Measurements from ENCODE around the gene CACNA1S.

CACNA1S gene

DNA sequence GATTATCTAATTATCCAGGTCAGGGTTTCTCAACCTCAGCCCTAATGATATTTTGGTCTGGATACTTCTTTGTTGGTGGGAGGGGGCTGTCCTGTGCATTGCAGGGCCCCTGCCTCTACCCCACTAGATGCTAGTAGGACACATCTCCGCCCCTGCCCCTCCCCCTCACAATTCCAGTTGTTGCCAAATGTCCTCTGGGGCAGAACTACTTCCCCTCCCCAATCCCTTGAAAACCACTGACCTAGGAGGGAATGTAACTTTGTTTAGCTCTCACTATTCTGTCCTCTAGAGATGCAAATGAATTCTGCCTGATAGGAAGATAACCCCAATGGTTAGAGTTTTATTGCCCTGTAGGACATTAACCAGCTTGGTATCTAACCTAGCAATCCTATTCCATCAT lies 8.1 kb downstream of the CACNA1S start:
- DNase-seq (ENCODE audit: low read depth): no peak
- H3K4me3 ChIP-seq (ENCODE audit: low read depth, low read length): no peak overlapping the region
- TF ChIP-seq, protein P1, sequence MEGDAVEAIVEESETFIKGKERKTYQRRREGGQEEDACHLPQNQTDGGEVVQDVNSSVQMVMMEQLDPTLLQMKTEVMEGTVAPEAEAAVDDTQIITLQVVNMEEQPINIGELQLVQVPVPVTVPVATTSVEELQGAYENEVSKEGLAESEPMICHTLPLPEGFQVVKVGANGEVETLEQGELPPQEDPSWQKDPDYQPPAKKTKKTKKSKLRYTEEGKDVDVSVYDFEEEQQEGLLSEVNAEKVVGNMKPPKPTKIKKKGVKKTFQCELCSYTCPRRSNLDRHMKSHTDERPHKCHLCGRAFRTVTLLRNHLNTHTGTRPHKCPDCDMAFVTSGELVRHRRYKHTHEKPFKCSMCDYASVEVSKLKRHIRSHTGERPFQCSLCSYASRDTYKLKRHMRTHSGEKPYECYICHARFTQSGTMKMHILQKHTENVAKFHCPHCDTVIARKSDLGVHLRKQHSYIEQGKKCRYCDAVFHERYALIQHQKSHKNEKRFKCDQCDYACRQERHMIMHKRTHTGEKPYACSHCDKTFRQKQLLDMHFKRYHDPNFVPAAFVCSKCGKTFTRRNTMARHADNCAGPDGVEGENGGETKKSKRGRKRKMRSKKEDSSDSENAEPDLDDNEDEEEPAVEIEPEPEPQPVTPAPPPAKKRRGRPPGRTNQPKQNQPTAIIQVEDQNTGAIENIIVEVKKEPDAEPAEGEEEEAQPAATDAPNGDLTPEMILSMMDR (conservative IDR thresholded peaks at IDR 0.05; ENCODE audit: low read depth, low read length): no peak

DNA sequence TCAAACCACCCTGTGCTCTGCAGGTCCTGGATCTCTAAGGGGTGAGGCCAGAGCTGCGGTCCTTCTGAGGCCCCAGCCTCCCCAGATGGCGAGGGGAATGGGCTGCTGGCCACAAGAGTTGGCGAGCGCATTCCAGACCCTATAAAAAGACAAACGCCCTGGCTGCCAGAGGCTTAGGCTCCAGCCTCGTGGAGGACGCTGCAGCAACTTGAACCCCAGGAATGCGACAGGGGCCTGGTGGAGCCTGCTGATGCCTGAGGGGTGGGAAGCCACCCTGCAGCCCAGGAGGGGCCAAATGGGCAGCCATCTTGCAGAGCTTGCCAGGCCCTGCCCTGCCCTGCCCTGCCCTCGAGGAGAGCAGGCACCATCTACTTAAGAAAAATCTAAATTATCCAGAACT lies 8.6 kb downstream of the CACNA1S start:
- H3K4me3 ChIP-seq (ENCODE audit: low read depth, low read length): no peak overlapping the region
- no peak for DNase-seq (ENCODE audit: low read depth)
- TF ChIP-seq, protein P1 (conservative IDR thresholded peaks at IDR 0.05; ENCODE audit: low read depth, low read length): no peak

DNA sequence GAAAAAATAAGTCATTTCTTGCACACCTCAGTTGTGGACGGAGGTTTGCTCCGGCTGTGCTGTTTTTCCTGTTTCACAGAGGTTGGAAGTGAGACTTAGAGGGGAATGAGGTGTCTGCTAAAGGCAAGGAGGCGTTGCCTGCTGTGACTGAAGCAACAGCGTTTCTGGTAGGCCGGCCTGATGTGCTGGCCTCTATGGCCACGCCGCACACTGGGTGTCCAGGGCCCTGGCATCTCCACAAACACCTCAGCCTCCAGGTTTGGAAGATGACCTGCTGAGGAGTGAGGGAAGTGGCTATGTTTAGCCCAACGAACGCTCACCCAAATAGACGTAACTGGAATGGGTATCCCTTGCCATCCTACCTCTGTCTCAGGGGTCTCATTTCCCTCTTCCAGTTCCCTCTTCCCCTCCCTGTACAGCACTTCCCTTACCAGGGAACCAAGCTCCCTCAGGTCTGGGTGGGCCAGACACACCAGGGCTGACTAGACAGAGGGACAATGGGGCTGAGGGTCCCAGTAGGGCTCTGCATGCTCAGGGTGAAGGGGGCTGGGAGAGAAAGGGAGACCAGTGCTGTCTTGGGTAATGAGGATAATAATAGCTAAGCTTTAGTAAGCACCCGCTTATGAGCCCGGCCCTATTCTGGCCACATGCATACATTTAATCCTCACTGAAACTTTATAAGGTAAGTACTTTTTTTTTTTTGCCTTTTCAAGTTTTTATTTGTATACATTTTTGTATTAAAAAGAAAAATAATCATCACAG lies 11.9 kb downstream of the CACNA1S start:
- H3K4me3 ChIP-seq (ENCODE audit: low read depth, low read length): no peak overlapping the region
- no peak for DNase-seq (ENCODE audit: low read depth)
- TF ChIP-seq, protein P1 (conservative IDR thresholded peaks at IDR 0.05; ENCODE audit: low read depth, low read length): no peak

DNA sequence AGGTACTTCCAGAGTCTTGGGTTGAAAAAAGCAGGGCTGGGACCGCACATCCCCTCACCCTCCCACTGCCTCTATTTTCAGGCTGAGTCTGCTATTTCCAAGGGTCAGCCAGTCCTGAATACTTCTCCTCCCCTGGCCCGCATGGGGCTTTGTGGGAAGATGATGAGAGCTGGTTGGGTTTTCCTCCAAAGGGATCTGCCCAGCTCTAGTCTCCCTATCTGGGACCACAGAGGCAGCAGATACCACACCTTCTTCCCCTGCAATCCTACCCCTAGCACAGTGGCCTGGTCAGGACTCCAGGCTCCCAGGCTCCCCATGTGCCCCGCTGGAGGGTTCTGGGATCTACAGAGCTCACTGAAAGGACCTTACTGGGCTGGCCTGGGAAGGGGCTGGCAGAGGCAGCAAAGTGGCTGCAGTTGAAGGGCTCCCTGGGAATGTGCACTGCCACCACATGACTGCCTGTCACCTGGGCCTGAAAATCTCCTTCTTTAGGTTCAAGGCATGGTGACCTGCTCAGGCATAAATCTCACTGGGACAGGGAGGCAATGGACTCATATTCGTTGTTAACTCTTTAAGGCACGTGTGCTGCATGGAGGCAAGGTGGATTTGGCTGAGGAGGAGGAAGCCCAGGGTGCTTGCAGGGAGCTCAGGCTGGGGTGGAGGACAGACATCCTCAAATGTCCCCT lies 13.1 kb downstream of the CACNA1S start:
- DNase-seq (ENCODE audit: low read depth): no peak
- TF ChIP-seq, protein P1 (conservative IDR thresholded peaks at IDR 0.05; ENCODE audit: low read depth, low read length): no peak
- no peak overlapping the region for H3K4me3 ChIP-seq (ENCODE audit: low read depth, low read length)

DNA sequence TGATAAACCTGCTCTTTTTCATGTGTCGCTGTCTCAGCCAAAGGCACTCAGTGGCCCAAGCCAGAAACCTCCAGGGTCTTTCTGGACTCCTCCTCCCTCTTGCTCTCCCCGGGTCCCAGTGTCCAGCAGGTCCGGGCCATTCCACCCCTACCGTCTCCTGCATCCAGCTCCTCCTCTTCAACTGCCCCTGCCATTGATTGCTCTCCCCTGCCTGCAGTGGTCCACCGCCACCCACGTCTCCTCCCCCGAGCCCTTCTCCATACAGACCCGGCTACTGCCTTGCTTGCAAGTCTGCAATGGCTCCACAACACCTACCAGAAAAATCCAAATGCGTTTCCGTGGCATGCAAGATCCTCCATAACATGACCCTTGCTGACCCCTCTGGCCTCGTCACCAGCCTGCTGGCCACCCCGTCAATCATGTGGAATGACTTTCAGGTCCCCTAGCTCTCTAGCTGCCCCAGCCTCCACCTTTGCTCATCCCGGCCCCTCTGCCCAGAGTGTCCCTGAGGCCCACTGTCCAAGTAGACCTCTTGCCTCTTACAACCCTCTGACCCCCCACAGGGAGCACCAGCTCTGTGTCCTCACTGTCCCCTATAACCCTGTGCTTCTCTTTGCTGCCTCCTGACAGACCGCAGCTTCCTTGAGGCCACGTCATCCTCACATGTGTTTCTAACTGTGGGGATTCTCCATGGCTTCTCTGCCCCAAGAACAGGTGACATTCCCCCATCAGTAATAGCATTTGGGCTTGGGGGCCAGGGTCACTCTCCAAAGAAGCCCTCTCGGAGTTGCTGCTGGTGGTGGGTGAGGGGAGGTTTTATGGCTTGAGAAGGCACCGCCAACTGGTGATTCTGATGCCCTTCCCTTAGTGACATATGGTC lies 15.0 kb downstream of the CACNA1S start:
- TF ChIP-seq, protein P1 (conservative IDR thresholded peaks at IDR 0.05; ENCODE audit: low read depth, low read length): no peak
- no peak for DNase-seq (ENCODE audit: low read depth)
- no peak overlapping the region for H3K4me3 ChIP-seq (ENCODE audit: low read depth, low read length)

DNA sequence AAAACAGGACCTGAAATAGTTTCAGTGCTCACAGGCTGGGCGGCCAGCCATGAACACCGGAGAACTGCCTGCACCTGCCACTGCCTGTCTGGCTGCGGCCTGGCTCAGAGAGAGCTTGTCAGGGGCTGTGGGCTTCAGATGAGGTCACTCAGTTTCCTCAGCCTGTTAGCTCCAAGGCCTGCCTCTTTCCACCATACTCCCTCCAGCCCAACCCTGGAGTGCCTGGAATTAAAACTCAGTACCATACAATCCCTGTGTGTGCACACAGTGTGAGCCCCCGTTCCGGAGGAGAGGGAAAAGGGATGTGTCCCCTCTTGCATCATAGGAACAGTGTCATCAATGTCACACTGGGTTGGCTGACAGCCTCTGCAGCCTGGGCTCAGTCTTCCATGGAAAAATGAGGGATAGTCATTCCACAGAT lies 16.2 kb downstream of the CACNA1S start:
- no peak for DNase-seq (ENCODE audit: low read depth)
- TF ChIP-seq, protein P1 (conservative IDR thresholded peaks at IDR 0.05; ENCODE audit: low read depth, low read length): no peak
- H3K4me3 ChIP-seq (ENCODE audit: low read depth, low read length): no peak overlapping the region
